A549 (cell line): Measurements from ENCODE around the gene ZBTB25.

Experiments used
- CTCF ChIP-seq: fragments of >200 bp; sonication (Bioruptor Twin); formaldehyde crosslinking; IDR thresholded peaks from 3 replicates; pipeline ENCODE4 v1.5.1; 2016
- EP300 ChIP-seq, 2 experiments: fragments of >200 bp; sonication (Bioruptor Twin); formaldehyde crosslinking; IDR thresholded peaks; 2 replicates in 1 of 2; 3 replicates in 1 of 2; pipeline ENCODE4 v1.6.1; 2016 to 2017
- POLR2A ChIP-seq: IDR thresholded peaks from 2 replicates; pipeline ENCODE4 v1.6.1; 2012; ENCODE audit warnings: mild to moderate bottlenecking, low read length
- RAD21 ChIP-seq, 2 experiments: fragments of >200 bp in 1 of 2; sonication (Bioruptor Twin) in 1 of 2; formaldehyde crosslinking in 1 of 2; IDR thresholded peaks in 1 of 2; conservative IDR thresholded peaks in 1 of 2; 2 replicates in 1 of 2; 3 replicates in 1 of 2; pipeline ENCODE4 v1.6.1; 2012 to 2018; ENCODE audit warnings: inconsistent platforms in 1 of 2
- REST ChIP-seq: fragments of 200-600 bp; sonication (generic); IDR thresholded peaks from 2 replicates; pipeline ENCODE4 v1.6.1; 2016; ENCODE audit warnings: antibody characterized with exemption, mild to moderate bottlenecking, moderate library complexity
- USF2 ChIP-seq: fragments of 450-650 bp; IDR thresholded peaks from 2 replicates; pipeline ENCODE4 v1.6.1; 2014; ENCODE audit warnings: antibody characterized with exemption

GRCh38 chr14:64467101-64467500 is 36.5 kb downstream of the ZBTB25 start:
- TF ChIP-seq RAD21 (conservative IDR thresholded peaks at IDR 0.05 in 1 of 2, IDR thresholded peaks at IDR 0.05 in 1 of 2) (no peak), POLR2A (no peak), EP300 (IDR thresholded peaks at IDR 0.05) (no peak), CTCF (no peak), REST (no peak), USF2 (no peak)
